ENCODE data around the gene SMIM5.
"Not testable (repeated sequence)": the region's sequence is repeated elsewhere in the genome, so short reads cannot be mapped to it uniquely, and the experiment has no call there.

SMIM5 gene

GRCh38 chr17:75637551-75637950, 4.3 kb downstream of the SMIM5 start:
- H3K27me3 ChIP-seq (replicated peaks; ENCODE audit: control insufficient read depth, insufficient read depth, low read length), result no peaks in the 10 kb centered on the region
- peaks cover 19% of the 10 kb centered on the region for H3K4me1 ChIP-seq (ENCODE audit: control insufficient read depth, insufficient read depth, low read length)
- H3K36me3 ChIP-seq (ENCODE audit: control insufficient read depth, insufficient read depth, low read length, severe bottlenecking), result peaks cover 4% of the 10 kb centered on the region
- H3K9me3 ChIP-seq (ENCODE audit: control insufficient read depth, low read length), result no peaks in the 10 kb centered on the region
- DNase-seq (ENCODE audit: low read depth), result no peak
- no peak overlapping the region for H3K4me3 ChIP-seq (ENCODE audit: low read length)
- no peak overlapping the region for H3K9ac ChIP-seq (ENCODE audit: low read length)

DNA sequence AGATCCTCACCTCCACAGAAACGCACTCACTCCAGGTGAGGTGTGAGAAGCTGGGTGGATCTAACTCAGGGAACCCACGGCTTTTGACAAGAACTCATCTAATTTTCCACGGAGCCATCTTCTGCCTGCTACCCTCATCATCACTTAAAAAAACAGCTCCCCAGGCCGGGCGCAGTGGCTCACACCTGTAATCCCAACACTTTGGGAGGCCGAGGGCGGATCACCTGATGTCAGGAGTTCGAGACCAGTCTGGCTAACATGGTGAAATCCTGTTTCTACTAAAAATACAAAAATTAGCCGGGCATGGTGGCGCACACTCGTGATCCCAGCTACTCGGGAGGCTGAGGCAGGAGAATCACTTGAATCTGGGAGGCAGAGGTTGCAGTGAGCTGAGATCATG, 4.8 kb downstream of the SMIM5 start:
- not testable (repeated sequence) for H3K9me3 ChIP-seq (ENCODE audit: control insufficient read depth, low read length); H3K4me3 ChIP-seq (ENCODE audit: low read length); H3K27me3 ChIP-seq (replicated peaks; ENCODE audit: control insufficient read depth, insufficient read depth, low read length); H3K9ac ChIP-seq (ENCODE audit: low read length); H3K36me3 ChIP-seq (ENCODE audit: control insufficient read depth, insufficient read depth, low read length, severe bottlenecking); DNase-seq (ENCODE audit: low read depth)
- H3K4me1 ChIP-seq (ENCODE audit: control insufficient read depth, insufficient read depth, low read length), result peaks cover 14% of the 10 kb centered on the region

DNA sequence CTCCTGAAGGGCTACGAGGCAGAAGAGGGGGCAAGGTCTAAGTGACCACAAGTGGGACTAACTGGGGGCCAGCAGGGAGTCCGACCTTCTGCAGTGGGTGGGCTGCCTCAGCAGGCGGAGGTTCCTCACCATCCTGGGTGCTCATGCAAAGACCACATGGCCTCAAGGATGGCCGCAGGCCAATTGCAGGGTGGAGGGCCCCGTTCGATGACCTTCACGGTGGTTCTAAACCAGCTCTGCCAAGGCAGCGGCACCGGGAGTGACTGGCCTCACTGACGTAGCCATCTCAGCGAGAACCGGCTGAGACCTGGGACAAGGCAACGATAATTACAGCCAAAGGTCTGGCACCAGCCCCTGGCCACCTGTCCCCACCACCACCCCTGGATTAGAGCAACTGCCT, 5.7 kb downstream of the SMIM5 start:
- Histone ChIP-seq H3K4me3 (ENCODE audit: low read length) (no peak overlapping the region), H3K9ac (ENCODE audit: low read length) (no peak overlapping the region), H3K4me1 (ENCODE audit: control insufficient read depth, insufficient read depth, low read length) (peaks cover 6% of the 10 kb centered on the region), H3K36me3 (ENCODE audit: control insufficient read depth, insufficient read depth, low read length, severe bottlenecking) (peaks cover 4% of the 10 kb centered on the region), H3K27me3 (replicated peaks; ENCODE audit: control insufficient read depth, insufficient read depth, low read length) (no peaks in the 10 kb centered on the region), H3K9me3 (ENCODE audit: control insufficient read depth, low read length) (no peaks in the 10 kb centered on the region)
- DNase-seq (ENCODE audit: low read depth), result no peak

- DNase-seq (ENCODE audit: low read depth), result no peak
- Histone ChIP-seq H3K4me1 (ENCODE audit: control insufficient read depth, insufficient read depth, low read length) (peaks cover 2% of the 10 kb centered on the region), H3K9me3 (ENCODE audit: control insufficient read depth, low read length) (no peaks in the 10 kb centered on the region), H3K9ac (ENCODE audit: low read length) (no peak overlapping the region), H3K36me3 (ENCODE audit: control insufficient read depth, insufficient read depth, low read length, severe bottlenecking) (peaks cover 4% of the 10 kb centered on the region), H3K4me3 (ENCODE audit: low read length) (no peak overlapping the region), H3K27me3 (replicated peaks; ENCODE audit: control insufficient read depth, insufficient read depth, low read length) (no peaks in the 10 kb centered on the region)
Measured at GRCh38 chr17:75639327-75639726, 6.1 kb downstream of the SMIM5 start.

- H3K4me3 ChIP-seq (ENCODE audit: low read length), result no peak overlapping the region
- peaks cover 4% of the 10 kb centered on the region for H3K36me3 ChIP-seq (ENCODE audit: control insufficient read depth, insufficient read depth, low read length, severe bottlenecking)
- no peaks in the 10 kb centered on the region for H3K27me3 ChIP-seq (replicated peaks; ENCODE audit: control insufficient read depth, insufficient read depth, low read length)
- H3K4me1 ChIP-seq (ENCODE audit: control insufficient read depth, insufficient read depth, low read length), result no peaks in the 10 kb centered on the region
- no peak overlapping the region for H3K9ac ChIP-seq (ENCODE audit: low read length)
- DNase-seq (ENCODE audit: low read depth), result no peak
- H3K9me3 ChIP-seq (ENCODE audit: control insufficient read depth, low read length), result no peaks in the 10 kb centered on the region
Measured at GRCh38 chr17:75639771-75640555, 6.7 kb downstream of the SMIM5 start.

GRCh38 chr17:75640556-75641119, 7.4 kb downstream of the SMIM5 start:
- Histone ChIP-seq H3K9me3 (ENCODE audit: control insufficient read depth, low read length) (no peaks in the 10 kb centered on the region), H3K4me3 (ENCODE audit: low read length) (no peak overlapping the region), H3K27me3 (replicated peaks; ENCODE audit: control insufficient read depth, insufficient read depth, low read length) (no peaks in the 10 kb centered on the region), H3K36me3 (ENCODE audit: control insufficient read depth, insufficient read depth, low read length, severe bottlenecking) (peaks cover 4% of the 10 kb centered on the region), H3K9ac (ENCODE audit: low read length) (no peak overlapping the region), H3K4me1 (ENCODE audit: control insufficient read depth, insufficient read depth, low read length) (no peaks in the 10 kb centered on the region)
- DNase-seq (ENCODE audit: low read depth), result no peak

GRCh38 chr17:75641343-75641742, 8.1 kb downstream of the SMIM5 start:
- Histone ChIP-seq H3K4me3 (ENCODE audit: low read length) (no peak overlapping the region), H3K9me3 (ENCODE audit: control insufficient read depth, low read length) (no peaks in the 10 kb centered on the region), H3K4me1 (ENCODE audit: control insufficient read depth, insufficient read depth, low read length) (no peaks in the 10 kb centered on the region), H3K27me3 (replicated peaks; ENCODE audit: control insufficient read depth, insufficient read depth, low read length) (no peaks in the 10 kb centered on the region), H3K9ac (ENCODE audit: low read length) (no peak overlapping the region), H3K36me3 (ENCODE audit: control insufficient read depth, insufficient read depth, low read length, severe bottlenecking) (peaks cover 4% of the 10 kb centered on the region)
- DNase-seq (ENCODE audit: low read depth), result no peak

- H3K4me1 ChIP-seq (ENCODE audit: control insufficient read depth, insufficient read depth, low read length), result no peaks in the 10 kb centered on the region
- H3K27me3 ChIP-seq (replicated peaks; ENCODE audit: control insufficient read depth, insufficient read depth, low read length), result no peaks in the 10 kb centered on the region
- H3K4me3 ChIP-seq (ENCODE audit: low read length), result no peak overlapping the region
- no peak for DNase-seq (ENCODE audit: low read depth)
- peaks cover 4% of the 10 kb centered on the region for H3K36me3 ChIP-seq (ENCODE audit: control insufficient read depth, insufficient read depth, low read length, severe bottlenecking)
- H3K9ac ChIP-seq (ENCODE audit: low read length), result no peak overlapping the region
- no peaks in the 10 kb centered on the region for H3K9me3 ChIP-seq (ENCODE audit: control insufficient read depth, low read length)
Measured at GRCh38 chr17:75642182-75642783, 9.0 kb downstream of the SMIM5 start.

DNA sequence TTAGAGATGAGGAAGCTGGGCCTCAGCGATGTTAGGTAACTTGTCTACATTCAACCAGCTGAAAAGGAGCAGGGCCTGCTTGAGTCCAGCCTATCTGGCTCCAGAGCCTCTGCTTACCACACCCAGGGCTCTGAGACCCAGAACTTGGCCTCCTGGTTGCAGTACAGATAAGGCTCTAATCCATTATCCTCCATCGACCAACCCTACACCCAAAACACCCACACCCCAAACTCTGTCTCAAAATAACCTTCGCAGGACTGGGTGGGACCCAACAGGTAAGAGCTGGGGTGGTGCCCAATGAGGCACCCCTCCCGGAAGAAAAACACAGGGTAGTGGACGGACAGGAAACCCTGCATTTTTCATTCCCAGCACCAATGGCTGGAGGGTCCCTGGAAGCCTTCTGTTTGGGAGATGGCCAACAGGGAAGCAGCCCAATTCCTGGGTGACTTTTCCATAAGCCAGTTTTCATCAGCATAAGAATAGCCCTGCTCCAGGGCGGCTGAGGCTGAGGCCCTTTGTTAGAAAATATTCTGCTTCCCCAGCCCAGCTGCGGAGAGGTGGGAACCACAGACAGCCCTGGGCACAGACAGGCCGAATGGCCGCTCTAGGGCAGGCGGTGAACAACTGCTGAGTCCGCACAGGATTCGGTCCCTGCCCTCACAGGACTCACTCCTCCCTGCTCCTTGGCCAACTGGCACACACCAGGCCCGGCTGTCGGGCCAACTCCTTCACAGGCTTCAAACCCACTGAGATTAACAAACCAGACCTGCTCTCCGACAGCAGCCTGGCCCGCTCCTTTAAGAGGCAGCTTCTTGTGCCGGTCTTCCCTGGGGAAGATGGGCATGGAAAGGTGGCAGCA, 9.8 kb downstream of the SMIM5 start:
- Histone ChIP-seq H3K4me1 (ENCODE audit: control insufficient read depth, insufficient read depth, low read length) (no peaks in the 10 kb centered on the region), H3K4me3 (ENCODE audit: low read length) (no peak overlapping the region), H3K36me3 (ENCODE audit: control insufficient read depth, insufficient read depth, low read length, severe bottlenecking) (peaks cover 5% of the 10 kb centered on the region), H3K9me3 (ENCODE audit: control insufficient read depth, low read length) (no peaks in the 10 kb centered on the region), H3K27me3 (replicated peaks; ENCODE audit: control insufficient read depth, insufficient read depth, low read length) (no peaks in the 10 kb centered on the region), H3K9ac (ENCODE audit: low read length) (no peak overlapping the region)
- no peak for DNase-seq (ENCODE audit: low read depth)

DNA sequence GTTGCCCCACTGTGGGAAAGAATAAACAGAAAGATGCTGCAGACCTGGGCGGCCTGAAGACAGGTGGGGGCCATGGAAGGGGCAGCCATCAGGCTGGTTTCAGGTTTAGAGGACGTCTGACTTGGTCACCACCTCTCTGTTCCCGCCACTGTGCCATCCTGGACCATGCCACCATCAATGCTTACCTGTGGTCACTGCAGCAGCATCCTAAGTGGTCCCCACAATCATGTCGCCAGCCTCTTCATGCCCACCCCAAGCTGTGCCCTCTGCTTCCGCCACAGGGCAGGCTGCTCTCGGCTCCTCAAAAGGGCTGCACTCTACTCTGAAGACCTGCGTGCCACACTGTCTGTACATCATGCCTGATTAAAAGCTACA, 10.4 kb downstream of the SMIM5 start:
- H3K4me3 ChIP-seq (ENCODE audit: low read length), result no peak overlapping the region
- no peaks in the 10 kb centered on the region for H3K27me3 ChIP-seq (replicated peaks; ENCODE audit: control insufficient read depth, insufficient read depth, low read length)
- no peaks in the 10 kb centered on the region for H3K9me3 ChIP-seq (ENCODE audit: control insufficient read depth, low read length)
- no peak for DNase-seq (ENCODE audit: low read depth)
- no peak overlapping the region for H3K9ac ChIP-seq (ENCODE audit: low read length)
- H3K36me3 ChIP-seq (ENCODE audit: control insufficient read depth, insufficient read depth, low read length, severe bottlenecking), result peaks cover 7% of the 10 kb centered on the region
- H3K4me1 ChIP-seq (ENCODE audit: control insufficient read depth, insufficient read depth, low read length), result no peaks in the 10 kb centered on the region

DNA sequence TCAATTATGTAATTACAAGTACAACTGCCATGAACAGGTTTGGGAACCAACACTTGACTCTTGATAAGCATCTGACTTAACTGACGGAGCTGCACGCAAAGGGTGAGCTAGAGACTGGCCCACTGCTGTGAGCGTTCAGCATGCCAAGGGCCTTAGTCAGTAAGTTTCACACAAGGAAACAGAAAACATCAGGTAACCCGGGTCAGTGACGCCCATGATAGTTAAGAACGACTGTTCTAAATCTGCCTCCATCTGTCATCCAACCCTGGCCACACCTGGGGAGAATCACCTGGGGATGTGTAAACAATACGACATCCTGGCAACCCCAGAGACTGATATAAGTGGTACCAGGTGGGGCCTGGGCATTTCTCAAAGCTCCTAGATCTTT, 12.3 kb downstream of the SMIM5 start:
- Histone ChIP-seq H3K9ac (ENCODE audit: low read length) (no peak overlapping the region), H3K36me3 (ENCODE audit: control insufficient read depth, insufficient read depth, low read length, severe bottlenecking) (peaks cover 15% of the 10 kb centered on the region), H3K9me3 (ENCODE audit: control insufficient read depth, low read length) (no peaks in the 10 kb centered on the region), H3K4me3 (ENCODE audit: low read length) (no peak overlapping the region), H3K27me3 (replicated peaks; ENCODE audit: control insufficient read depth, insufficient read depth, low read length) (no peaks in the 10 kb centered on the region), H3K4me1 (ENCODE audit: control insufficient read depth, insufficient read depth, low read length) (no peaks in the 10 kb centered on the region)
- no peak for DNase-seq (ENCODE audit: low read depth)
